HG03521 (cell line): ENCODE data around the gene OR51B4.
"Not testable (repeated sequence)": the region's sequence is repeated elsewhere in the genome, so short reads cannot be mapped to it uniquely, and the experiment has no call there.

Source experiments
- ATAC-seq: cut with Tn5 transposase; IDR thresholded peaks from one replicate; pipeline ENCODE4 v1.9.1; 2021; ENCODE audit warnings: mild to moderate bottlenecking, moderate library complexity; ENCODE audit not compliant: unreplicated experiment

The OR51B4 gene

DNA sequence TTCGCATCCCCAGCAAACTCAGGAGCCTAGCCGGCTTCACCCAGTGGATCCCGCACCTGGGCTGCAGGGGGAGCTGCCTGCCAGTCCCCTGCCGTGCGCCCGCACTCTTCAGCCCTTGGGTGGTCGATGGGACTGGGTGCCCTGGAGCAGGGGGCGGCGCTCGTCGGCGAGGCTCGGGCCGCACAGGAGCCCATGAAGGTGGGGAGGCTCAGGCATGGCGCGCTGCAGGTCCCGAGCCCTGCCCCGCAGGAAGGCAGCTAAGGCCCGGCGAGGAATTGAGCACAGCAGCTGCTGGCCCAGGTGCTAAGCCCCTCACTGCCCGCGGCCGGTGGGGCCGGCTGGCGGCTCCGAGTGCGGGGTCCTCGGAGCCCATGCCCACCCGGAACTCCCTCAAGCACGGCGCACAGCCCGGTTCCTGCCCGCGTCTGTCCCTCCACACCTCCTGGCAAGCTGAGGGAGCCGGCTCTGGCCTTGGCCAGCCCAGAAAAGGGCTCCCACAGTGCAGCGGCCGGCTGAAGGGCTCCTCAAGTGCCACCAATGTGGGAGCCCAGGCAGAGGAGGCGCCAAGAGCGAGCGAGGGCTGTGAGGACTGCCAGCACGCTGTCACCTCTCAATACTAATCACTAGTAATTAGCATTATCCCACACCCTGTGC is 7.3 kb downstream of the OR51B4 start:
- not testable (repeated sequence) for ATAC-seq

DNA sequence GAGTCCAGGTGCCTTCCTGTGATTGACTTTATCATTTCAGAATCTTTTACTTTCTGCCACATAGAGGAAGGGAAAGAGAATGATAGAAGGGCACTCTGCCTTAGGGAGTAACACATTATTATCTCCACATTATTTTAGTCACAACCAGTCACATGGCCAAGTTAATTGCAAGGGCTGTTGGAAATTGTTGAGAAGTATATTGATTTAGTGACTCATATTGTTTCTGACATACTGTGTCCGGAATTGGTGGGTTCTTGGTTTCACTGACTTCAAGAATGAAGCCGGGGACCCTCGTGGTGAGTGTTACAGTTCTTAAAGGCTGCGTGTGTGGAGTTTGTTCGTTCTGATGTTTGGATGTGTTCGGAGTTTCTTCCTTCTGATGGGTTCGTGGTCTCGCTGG is 8.7 kb downstream of the OR51B4 start:
- no peak for ATAC-seq

DNA sequence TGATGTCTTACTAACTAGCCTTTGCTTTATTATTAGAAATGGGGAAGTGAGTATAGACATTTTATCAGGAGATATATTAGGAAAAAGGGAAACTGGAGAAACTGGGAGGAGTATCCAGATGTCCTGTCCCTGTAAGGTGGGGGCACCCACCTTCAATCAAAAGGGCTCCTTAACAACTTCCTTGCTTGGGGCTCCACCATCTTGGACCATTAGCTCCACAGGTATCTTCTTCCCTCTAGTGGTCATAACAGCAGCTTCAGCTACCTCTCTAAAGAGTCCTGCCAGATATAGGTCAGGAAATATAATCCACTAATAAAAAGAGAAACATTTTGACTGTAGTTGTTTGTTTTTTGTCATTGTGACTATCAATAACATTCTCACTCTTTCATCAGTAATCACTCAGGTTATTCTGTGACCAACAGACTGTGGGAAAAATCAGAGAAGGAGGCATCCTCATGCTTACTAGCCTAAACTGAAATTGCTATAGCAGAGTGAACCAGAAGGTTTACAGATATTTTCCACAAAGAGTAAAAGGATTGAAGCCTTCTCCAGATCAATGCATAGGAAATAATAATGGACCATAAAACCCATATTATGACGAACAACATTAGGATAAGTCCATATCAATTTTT is 10.4 kb downstream of the OR51B4 start:
- peak; percentile 95 for ATAC-seq

GRCh38 chr11:5290106-5290505 is 11.6 kb downstream of the OR51B4 start:
- no peak for ATAC-seq

- ATAC-seq, result no peak
Observed at GRCh38 chr11:5289696-5290095, 12.1 kb downstream of the OR51B4 start.

DNA sequence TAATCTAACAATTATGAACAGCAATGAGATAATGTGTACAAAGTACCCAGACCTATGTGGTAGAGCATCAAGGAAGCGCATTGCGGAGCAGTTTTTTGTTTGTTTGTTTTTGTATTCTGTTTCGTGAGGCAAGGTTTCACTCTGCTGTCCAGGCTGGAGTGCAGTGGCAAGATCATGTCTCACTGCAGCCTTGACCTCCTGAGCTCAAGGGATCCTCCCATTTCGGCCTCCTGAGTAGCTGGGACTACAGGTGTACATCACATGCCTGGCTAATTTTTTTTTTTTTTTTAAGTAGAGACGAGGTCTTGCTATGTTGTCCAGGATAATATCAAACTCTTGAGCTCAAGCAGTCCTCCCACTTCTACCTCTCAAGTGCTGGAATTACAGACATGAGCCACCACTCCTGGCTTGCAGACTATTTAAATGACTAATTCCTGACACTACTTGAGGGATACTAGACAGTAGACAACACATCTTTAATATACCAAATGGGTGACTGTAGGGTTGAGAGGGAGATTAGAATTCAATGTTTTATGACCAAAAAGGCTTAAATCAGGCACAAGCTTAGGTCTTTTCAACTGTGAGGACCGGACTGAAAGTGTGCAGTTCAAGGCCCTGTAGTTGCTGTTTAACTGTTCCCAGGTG is 12.7 kb downstream of the OR51B4 start:
- no peak for ATAC-seq

- ATAC-seq, result no peak
Observed at GRCh38 chr11:5288108-5288905, 13.4 kb downstream of the OR51B4 start.

DNA sequence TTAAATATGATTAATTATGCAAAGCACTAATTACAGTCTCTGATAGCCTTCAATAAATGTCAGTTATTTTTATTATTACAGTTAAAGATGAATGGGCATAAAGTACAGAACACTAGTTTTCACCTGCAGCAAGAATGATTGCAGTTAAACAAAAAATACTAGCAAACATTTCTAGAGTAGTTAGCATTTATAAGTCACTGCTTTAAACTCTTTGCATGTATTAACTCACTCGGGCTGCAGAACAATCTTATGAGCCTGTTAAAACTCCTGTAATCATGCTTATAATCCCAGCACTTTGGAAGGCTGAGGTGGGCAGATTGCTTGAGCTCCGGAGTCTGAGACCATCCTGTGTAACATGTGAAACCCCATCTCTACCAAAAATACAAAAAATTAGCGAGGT is 14.8 kb downstream of the OR51B4 start:
- ATAC-seq, result no peak

- no peak for ATAC-seq
Observed at GRCh38 chr11:5286351-5286750, 15.4 kb downstream of the OR51B4 start.

GRCh38 chr11:5285703-5286340 is 15.9 kb downstream of the OR51B4 start:
- no peak for ATAC-seq

GRCh38 chr11:5284637-5285036 is 17.1 kb downstream of the OR51B4 start:
- no peak for ATAC-seq

DNA sequence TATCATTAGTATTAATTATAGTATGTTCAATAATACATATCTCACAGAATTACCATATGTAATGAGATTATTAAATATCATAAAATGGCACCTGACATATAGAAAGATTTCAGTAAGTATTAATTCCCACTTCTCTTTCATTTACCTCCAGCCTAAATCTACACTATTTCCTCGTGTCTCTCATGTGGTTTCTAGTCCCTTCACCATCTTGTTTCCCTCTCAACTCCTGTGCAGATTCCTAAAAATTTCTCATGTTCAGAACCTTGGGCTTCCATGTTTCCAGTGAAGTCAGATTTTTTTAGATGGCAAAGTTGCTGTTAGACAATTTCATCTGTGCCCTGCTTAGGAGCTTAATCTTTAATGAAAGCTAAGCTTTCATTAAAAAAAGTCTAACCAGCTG is 17.9 kb downstream of the OR51B4 start:
- no peak for ATAC-seq

GRCh38 chr11:5283086-5283485 is 18.7 kb downstream of the OR51B4 start:
- no peak for ATAC-seq

DNA sequence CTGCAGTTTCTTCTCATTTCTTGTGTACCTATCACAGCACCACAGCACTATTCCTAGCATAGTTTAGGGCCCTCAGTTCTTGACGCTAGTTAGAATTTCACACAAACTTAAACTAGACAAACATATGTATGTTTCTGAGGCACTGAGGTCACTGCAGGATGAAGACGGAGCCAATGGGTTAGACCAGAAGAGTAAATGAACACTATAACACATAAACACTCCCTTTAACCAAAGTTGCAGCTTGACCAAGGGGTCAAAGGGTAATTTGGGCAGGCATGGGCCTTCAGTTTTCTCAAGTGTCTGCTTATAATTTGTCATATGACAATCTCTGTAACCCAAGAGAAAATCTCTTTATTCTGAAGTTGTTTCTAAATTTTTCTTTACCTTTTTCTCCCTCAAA is 19.1 kb downstream of the OR51B4 start:
- ATAC-seq, result no peak

DNA sequence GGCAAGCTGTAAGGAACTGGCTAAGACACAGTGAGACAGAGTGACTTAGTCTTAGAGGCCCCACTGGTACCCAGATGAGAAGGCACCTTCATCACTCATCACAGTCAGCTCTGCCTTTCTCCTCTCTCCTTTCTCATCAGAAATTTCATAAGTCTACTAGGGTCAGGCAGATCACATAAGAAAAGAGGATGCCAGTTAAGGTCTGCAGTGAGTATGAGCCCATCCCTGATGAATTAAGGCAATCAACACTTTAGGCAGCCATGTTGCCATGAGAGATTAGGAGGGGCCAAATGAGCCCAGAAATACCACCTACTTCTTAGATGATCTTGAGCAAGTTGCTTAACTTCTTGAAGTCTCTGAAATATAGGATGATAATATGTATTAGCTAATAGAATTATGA is 20.1 kb downstream of the OR51B4 start:
- ATAC-seq, result no peak

DNA sequence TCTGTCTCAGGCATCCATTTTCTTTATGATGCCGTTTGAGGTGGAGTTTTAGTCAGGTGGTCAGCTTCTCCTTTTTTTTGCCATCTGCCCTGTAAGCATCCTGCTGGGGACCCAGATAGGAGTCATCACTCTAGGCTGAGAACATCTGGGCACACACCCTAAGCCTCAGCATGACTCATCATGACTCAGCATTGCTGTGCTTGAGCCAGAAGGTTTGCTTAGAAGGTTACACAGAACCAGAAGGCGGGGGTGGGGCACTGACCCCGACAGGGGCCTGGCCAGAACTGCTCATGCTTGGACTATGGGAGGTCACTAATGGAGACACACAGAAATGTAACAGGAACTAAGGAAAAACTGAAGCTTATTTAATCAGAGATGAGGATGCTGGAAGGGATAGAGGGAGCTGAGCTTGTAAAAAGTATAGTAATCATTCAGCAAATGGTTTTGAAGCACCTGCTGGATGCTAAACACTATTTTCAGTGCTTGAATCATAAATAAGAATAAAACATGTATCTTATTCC is 21.1 kb downstream of the OR51B4 start:
- peak; percentile 98 for ATAC-seq

DNA sequence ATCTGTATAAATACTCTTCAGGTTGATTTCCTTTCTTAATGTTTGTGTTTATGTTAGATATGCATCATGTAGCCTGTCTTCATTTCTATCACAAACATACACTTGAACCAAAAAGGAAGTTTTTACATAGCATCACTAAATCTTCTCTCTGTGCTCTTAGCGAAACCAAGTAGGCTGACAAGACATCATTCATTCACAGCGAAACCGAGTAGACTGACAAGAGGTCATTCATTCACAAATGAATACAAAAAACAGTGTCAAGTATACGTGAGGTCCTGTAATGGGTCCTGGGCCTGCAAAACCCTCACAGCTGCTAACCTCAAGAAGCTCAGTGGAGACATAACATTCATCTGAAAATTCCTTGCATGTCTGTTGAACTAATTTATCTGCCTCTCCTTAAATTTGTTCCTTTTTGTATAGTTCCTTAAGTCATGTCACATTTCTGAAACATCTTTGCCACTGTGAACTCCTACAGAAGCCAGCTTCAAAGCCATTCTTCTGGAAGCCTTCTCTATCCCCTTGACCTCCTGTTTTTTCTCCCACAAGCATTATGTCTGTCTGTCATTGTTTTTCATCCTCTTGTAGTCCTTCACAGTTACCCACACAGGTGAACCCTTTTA is 22.2 kb downstream of the OR51B4 start:
- no peak for ATAC-seq

- no peak for ATAC-seq
Observed at GRCh38 chr11:5277807-5278382, 23.9 kb downstream of the OR51B4 start.

DNA sequence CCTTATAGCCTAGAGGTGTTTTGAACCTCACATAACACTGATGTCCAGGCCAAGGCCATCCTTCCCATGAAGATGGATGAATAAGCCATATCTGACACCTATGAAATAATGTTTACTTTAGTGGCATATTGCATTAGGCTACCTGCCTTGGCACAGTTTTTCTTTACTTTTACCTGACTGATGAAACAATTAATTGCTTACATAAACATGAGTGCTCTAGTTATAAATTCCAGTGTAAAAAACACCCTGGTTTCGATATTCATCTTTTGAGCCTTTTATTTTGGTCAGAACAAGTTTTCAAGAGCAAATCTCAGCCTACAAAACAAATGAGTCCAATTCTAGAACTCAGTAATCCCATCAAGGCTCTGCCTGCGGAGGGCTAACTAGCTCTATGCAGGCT is 25.0 kb downstream of the OR51B4 start:
- ATAC-seq, result no peak
